GM12872 (cell line): Measurements from ENCODE around the gene SLC39A10.

Experiments used
- CTCF ChIP-seq: IDR thresholded peaks from 3 replicates; pipeline ENCODE4 v1.5.1; 2011; ENCODE audit warnings: low read depth, mild to moderate bottlenecking, low read length, moderate library complexity; ENCODE audit not compliant: insufficient read depth

SLC39A10 gene

GRCh38 chr2:195648787-195649186 lies 8.2 kb upstream of the SLC39A10 start:
- no peak for TF ChIP-seq CTCF

- no peak for TF ChIP-seq CTCF
Measured at GRCh38 chr2:195649629-195650190, 7.3 kb upstream of the SLC39A10 start.

- TF ChIP-seq CTCF: no peak
Measured at GRCh38 chr2:195651046-195651445, 6.0 kb upstream of the SLC39A10 start.

GRCh38 chr2:195652911-195653310 lies 4.1 kb upstream of the SLC39A10 start:
- TF ChIP-seq CTCF: no peak

GRCh38 chr2:195656161-195656858 lies 716 bp upstream of the SLC39A10 start:
- no peak for TF ChIP-seq CTCF

- no peak for TF ChIP-seq CTCF
Measured at GRCh38 chr2:195657634-195658540, 861 bp downstream of the SLC39A10 start.

- TF ChIP-seq CTCF: no peak
Measured at GRCh38 chr2:195658541-195658890, 1.5 kb downstream of the SLC39A10 start.
